GM19397 (cell line): Measurements from ENCODE around the gene ZNF512B.
"Not testable (repeated sequence)": the region's sequence is repeated elsewhere in the genome, so short reads cannot be mapped to it uniquely, and the experiment has no call there.

Source experiments
- ATAC-seq: cut with Tn5 transposase; IDR thresholded peaks from one replicate; pipeline ENCODE4 v1.9.1; 2021; ENCODE audit warnings: mild to moderate bottlenecking, moderate library complexity; ENCODE audit not compliant: unreplicated experiment

ZNF512B gene

GRCh38 chr20:63963784-63964301, 5.9 kb downstream of the ZNF512B start:
- no peak for ATAC-seq

DNA sequence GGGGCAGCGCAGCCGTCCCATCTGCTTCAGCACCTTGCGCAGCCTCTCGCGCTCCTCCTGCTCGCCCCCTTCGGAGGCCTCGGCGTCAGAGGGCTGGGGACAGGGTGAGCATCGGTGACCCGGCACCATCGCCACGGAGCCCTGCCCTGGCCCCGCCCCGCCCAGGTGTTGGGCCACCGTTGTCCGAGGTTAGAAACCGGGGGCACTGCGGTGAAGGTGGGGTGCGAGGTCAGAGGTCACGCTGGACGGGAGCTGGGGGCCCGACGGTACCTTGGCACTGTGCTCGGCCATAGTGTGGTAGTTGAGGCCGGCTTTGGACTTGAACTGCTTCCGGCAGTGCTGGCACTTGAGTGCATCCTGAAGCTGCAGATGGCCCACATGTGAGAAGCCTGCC, 6.4 kb downstream of the ZNF512B start:
- ATAC-seq: no peak

DNA sequence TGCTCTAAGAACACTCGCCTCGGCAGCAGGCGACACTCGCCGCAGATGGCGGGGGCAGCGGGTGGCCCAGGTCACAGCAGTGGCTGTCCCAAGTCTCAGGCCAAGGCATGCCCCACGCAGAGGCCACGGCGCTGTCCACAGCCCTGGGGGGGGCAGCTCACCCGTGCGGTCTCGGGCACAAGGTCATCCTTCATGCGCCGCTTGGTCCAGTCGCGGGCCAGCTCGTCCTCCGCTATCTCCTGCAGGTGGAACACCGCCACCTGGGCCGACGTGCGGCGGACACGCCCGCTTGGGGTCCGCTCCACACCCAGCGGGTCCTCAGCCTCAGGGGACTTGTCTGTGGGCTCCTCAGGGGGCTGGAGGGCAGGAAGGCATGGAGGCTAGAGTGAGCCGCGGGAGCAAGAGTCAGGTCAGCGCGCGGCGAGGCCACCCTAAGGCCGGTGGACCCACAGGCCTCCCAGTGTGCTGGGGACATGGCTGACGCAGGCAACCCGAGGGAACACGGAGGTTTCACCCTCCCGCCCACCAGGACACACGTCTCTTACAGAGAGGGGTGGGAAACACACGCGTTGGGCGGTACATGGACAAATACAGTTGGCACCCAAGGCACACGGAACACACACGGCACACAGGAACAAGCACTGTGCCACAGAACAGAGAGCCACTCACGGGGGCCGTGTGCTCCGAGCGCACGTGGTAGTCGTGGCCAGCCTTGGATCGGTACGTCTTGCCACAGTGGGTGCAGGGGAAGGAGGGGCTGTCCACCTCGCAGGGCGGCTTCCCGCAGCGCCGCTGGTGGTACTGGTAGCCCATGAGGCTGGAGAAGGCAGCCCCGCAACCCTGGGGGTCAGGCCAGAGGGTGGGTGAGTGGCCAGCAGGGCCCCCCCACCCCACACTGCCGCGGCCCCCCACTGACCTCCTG, 7.0 kb downstream of the ZNF512B start:
- ATAC-seq: no peak

GRCh38 chr20:63961664-63962425, 7.9 kb downstream of the ZNF512B start:
- no peak for ATAC-seq

GRCh38 chr20:63960654-63961621, 8.8 kb downstream of the ZNF512B start:
- not testable (repeated sequence) for ATAC-seq

DNA sequence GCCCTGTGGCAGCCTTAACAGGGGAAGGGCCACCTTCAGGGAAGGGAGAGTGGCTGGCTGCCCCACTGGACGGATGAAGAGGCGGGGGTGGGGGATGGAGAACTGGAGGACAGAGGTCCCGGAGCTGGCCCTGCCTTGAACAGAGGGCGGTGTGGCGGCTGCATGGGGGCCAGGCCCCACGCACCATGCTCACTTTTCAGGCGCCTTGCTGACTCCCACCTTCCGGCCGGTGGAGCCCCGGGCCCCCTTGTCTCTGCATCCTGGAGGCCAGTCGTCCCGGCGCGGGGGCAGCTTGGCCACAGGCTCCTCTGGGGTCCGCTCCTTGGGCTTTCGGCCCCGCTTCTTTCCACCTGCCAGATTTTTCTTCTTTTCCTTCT, 10.0 kb downstream of the ZNF512B start:
- ATAC-seq: no peak

DNA sequence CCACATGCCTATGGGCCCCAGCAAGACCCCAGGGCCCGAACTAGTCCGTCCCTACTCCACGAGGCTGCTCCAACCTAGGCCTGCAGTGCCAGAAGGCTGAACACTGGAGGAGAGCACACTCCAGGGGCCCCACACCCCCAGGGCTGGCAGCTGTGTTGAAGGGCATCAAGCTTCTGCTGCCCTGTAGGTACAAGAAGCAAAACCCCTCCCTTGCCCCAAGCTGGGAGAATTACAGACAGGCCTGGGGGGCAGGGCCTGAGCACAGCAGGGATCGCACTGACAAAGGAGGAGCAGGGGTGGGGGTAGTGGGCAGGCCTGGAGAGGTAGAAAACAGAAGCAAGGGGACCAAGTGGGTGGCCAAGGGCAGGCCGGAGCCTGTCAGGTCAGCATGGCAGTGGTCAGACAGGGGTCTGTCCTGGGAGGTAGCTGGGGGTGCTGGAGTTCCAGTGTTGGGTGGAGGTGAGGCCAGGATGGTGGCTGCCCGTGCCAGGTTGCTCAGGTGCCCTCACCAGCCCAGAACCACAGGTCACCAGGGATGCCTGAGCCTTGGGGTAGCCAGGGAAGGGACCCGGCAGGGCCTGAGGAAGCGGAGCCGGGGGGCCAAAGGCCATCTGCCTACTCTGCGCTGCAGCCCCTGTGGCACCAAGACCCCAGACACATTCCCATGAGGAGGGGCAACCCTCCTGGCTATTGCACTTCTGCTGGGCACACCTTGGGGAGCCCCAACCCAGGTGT, 10.6 kb downstream of the ZNF512B start:
- ATAC-seq: no peak

DNA sequence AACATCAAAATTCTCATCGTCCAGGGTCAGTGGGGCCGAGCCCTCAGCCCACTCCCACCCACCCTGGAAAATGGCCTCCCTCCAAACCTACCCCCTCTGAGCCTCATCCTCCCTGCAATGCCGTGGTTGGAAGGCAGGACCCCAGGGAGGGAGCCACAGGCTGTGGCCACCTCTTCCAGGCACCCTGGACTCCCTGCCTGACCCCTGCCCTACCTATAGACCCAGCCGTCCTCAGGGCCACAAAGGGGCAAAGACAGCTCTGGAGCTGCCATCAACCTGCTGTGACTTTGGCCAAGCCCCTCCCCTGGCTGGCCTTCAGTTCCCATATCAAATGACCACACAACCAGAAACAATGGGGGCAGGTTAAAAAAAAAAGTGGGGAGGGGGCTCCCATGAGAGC, 11.3 kb downstream of the ZNF512B start:
- ATAC-seq: no peak

DNA sequence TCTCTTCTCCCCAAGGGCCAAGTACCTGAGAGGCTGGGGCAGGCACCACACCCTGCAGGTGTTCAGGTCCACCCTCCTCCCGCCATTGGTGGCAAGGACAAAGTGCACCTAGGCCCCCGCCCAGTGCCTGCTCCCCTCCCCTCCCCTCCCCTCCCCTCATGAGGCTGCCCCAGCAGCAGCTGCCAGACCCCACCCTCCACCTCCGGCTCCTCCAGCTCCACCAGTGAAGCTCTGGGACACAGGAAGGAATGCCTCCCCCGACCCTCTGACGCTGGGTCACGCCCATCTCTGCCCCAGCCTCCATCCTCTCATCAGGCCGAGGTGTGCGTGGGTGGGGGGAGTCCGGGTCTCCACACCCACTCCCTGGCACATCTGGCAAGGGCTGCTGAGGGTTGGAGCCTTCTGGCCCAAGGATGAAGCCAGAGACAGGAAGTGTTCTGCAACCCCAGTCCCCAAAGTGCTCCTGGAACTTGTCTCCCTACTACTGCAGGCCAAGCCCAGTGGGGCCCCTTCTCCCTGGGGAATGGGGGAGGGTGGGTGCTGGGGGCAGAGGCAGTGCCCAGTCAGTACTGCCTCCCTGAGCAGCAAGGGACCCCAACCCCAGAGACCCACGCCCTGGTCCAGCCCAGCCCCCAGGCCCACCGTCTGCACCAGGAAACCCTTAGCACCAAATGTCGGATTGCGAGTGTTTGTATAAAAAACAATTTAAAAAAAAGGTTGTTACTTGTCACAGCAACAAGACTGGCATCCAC, 11.9 kb downstream of the ZNF512B start:
- ATAC-seq: no peak

DNA sequence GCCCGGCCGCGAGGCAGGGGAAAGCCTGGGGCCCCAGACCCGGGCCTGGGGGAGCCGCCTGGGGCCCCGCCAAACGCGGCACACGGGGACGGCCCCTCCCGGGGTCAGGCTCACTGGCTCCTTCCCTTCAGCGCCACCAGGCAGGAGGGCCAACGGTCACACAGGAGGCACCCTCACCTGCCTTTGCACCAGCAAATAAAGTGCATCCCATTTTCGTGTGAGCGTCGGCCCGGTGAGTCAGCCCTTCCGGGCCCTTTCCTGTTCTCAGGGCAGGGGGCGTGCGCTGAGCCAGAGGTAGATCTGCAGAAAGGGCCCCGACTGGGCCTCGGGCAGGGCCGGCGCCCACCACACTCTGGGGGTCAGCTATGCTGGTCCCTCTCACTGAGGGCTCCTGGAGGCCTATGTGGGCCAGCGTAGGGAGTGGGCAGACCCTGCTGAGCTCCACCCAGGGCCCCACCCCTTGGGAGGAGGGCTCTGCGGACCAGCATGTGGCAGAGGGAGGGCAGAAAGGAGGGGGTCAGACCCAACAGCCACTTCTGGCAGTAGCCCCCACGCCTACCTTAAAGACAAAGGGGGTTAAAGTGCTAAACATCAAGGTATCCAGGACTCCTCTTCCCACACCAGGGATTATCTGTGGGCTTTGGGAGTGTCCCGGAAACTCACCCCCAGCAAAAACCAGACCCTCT, 12.6 kb downstream of the ZNF512B start:
- ATAC-seq: peak; percentile 23

DNA sequence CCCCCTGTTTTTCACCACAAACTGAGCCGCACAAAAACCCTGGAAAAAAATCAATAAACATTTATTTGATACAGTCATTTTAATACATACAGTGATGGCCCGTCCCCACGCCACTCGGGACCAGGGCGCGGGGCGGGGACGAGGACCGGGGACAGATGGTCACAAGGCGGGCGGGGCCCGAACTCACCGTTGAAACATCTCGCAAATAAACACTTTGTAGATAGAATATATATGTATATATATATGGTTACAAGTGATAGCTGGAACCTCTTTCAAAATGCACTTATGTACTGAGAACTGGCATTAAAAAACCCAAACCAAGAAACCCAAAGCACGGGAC, 13.1 kb downstream of the ZNF512B start:
- peak; percentile 16 for ATAC-seq

DNA sequence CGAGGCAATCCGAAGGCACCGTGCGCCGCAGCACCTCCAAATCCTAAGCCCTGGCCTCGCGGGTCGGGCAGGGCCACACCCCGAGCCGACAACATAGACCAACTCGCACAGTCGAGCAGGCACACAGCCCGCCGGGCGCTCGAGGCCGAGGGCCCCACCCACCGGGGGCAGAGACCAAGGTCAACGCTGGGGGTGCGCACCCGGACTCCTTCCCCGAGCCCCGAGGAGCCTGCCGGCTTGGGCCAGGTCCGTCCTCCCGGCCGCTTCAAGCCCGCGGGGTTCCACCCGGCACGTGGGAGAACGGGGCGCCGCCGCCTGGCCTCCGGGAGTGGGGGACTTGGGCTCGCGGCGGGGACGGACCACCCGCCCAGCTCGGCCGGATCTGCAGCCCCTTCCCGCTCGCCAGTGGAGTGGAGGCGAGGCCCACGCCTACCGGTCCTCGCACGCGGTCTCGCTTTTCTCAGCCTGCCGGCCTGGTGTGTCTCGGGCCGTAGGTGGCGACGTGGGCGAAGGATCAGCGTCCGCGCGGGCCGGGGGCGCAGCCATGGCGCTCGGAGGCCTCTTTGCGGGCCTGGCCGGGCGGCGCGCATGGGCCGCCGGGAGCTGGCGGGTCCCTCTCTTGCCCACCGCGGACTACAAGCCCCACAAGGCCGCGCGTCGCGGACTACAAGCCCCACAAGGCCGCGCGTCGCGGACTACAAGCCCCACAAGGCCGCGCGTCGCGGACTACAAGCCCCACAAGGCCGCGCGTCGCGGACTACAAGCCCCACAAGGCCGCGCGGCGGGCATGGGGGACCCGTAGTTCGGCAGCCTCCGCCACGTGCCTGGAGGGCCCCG, 13.7 kb downstream of the ZNF512B start, which contains the start of gene UCKL1:
Gene UCKL1 (minus strand): TSS at position 590 of the 837 bp plus-strand sequence. CDS start 44 bp downstream, at position 546.
- peak; percentile 62 for ATAC-seq

GRCh38 chr20:63955281-63955826, 14.4 kb downstream of the ZNF512B start:
- ATAC-seq: peak; percentile 20

- ATAC-seq: no peak
These were observed 15.8 kb downstream of the ZNF512B start for GRCh38 chr20:63953764-63954429.

- no peak for ATAC-seq
These were observed 17.0 kb downstream of the ZNF512B start for GRCh38 chr20:63952769-63953168.

GRCh38 chr20:63952210-63952535, 17.6 kb downstream of the ZNF512B start:
- ATAC-seq: no peak
